Right atrium auricular region (tissue), 2 donors: ENCODE results near the gene COMMD10. TPM values are rescaled to one million over a fixed set of nuclear protein-coding genes. Genes with fewer than 3 reads are reported as not detected.

ENCODE experiments used
- DNase-seq: peaks from one replicate; pipeline ENCODE4 v3.0.0-alpha.2; 2019; ENCODE audit warnings: low spot score
- H3K27ac ChIP-seq, 2 donors: fragments of 200-600 bp; sonication (generic); 1 replicate in 1 of 2; 2 replicates in 1 of 2; pipeline ENCODE4 v1.5.1; 2016 to 2019
- H3K27me3 ChIP-seq, 2 donors: fragments of 200-600 bp; sonication (generic); one replicate each; pipeline versions ENCODE4 v1.5.1 to v1.6.0; 2017 to 2019
- H3K36me3 ChIP-seq: fragments of 200-600 bp; sonication (generic); one replicate; pipeline ENCODE4 v1.5.1; 2016
- H3K4me1 ChIP-seq, 2 donors: fragments of 200-600 bp; sonication (generic); one replicate each; pipeline versions ENCODE4 v1.5.1 to v1.6.0; 2017 to 2019
- H3K4me3 ChIP-seq, 2 donors: fragments of 200-600 bp; sonication (generic); 1 replicate in 1 of 2; 2 replicates in 1 of 2; pipeline ENCODE4 v1.5.1; 2017 to 2019; ENCODE audit warnings: mild to moderate bottlenecking in 1 of 2, moderate library complexity in 1 of 2
- H3K9me3 ChIP-seq, 2 donors: fragments of 200-600 bp; sonication (generic); one replicate each; pipeline ENCODE4 v1.5.1; 2019
- CTCF ChIP-seq, 2 donors: fragments of 200-600 bp; sonication (generic); IDR thresholded peaks; one replicate each; pipeline ENCODE4 v1.5.1; 2019; ENCODE audit warnings: antibody characterized with exemption in 2 of 2
- total RNA-seq, 2 donors: library from RNA; depleted of rRNA; stranded (reverse); fragments of >200 nt; gene quantifications; one replicate each; pipeline ENCODE4 v1.1.0, GENCODE V29; 2016

COMMD10 gene
- total RNA-seq, 2 donors from 2014 or later = 20.2 to 43.6 TPM

- Histone ChIP-seq H3K27me3 (no peaks in the 10 kb centered on the region), H3K4me1 (no peaks in the 10 kb centered on the region), H3K4me3 (no peak overlapping the region), H3K36me3 (no peaks in the 10 kb centered on the region), H3K9me3 (peaks cover 0 to 5% of the 10 kb centered on the region in 2 donors), H3K27ac (no peak overlapping the region)
- TF ChIP-seq CTCF (IDR thresholded peaks at IDR 0.05) = no peak
- DNase-seq = no peak
Observed at GRCh38 chr5:116271446-116272025, 186.7 kb downstream of the COMMD10 start.

- Histone ChIP-seq H3K27me3 (no peaks in the 10 kb centered on the region), H3K27ac (no peak overlapping the region), H3K4me1 (no peaks in the 10 kb centered on the region), H3K9me3 (peaks cover 0 to 13% of the 10 kb centered on the region in 2 donors), H3K36me3 (no peaks in the 10 kb centered on the region), H3K4me3 (no peak overlapping the region)
- TF ChIP-seq CTCF (IDR thresholded peaks at IDR 0.05) = no peak
- no peak for DNase-seq
Observed at GRCh38 chr5:116272281-116272941, 187.6 kb downstream of the COMMD10 start.

GRCh38 chr5:116273448-116274242 lies 188.8 kb downstream of the COMMD10 start:
- DNase-seq = no peak
- H3K27me3 ChIP-seq = no peaks in the 10 kb centered on the region
- H3K4me3 ChIP-seq = no peak overlapping the region
- H3K36me3 ChIP-seq = no peaks in the 10 kb centered on the region
- no peak overlapping the region for H3K27ac ChIP-seq
- H3K9me3 ChIP-seq = peaks cover 0 to 16% of the 10 kb centered on the region in 2 donors
- no peaks in the 10 kb centered on the region for H3K4me1 ChIP-seq
- TF ChIP-seq CTCF (IDR thresholded peaks at IDR 0.05) = no peak

DNA sequence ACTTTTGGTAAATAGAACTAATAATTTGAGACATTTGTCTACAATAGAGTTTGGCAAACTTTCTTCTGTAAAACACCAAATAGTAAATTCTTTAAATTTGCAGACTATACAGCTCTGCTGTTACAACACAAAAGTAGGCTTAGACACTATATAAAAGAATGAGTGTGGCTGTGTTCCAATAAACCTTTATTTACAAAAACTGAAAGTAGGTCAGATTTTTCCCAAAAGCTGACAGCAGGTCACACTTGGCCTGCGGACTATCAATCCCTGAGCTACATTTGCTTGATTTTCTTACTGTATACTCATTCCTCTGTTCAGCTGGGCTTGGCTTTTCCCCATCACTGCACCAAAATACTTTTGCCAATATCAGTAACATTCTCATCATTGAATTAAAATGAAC lies 189.4 kb downstream of the COMMD10 start:
- H3K36me3 ChIP-seq = no peaks in the 10 kb centered on the region
- TF ChIP-seq CTCF (IDR thresholded peaks at IDR 0.05) = no peak
- no peak for DNase-seq

GRCh38 chr5:116275282-116275681 lies 190.5 kb downstream of the COMMD10 start:
- no peak overlapping the region for H3K4me3 ChIP-seq
- H3K27me3 ChIP-seq = no peaks in the 10 kb centered on the region
- no peaks in the 10 kb centered on the region for H3K36me3 ChIP-seq
- no peak overlapping the region for H3K27ac ChIP-seq
- DNase-seq = no peak
- no peaks in the 10 kb centered on the region for H3K4me1 ChIP-seq
- TF ChIP-seq CTCF (IDR thresholded peaks at IDR 0.05) = no peak
- H3K9me3 ChIP-seq = peaks cover 0 to 16% of the 10 kb centered on the region in 2 donors

More for the DNA sequence above, 189.4 kb downstream of the COMMD10 start:
- no peak overlapping the region for H3K27ac ChIP-seq
- no peaks in the 10 kb centered on the region for H3K4me1 ChIP-seq
- no peak overlapping the region for H3K4me3 ChIP-seq
- no peaks in the 10 kb centered on the region for H3K27me3 ChIP-seq
- peaks cover 0 to 16% of the 10 kb centered on the region in 2 donors for H3K9me3 ChIP-seq
